Activated CD8-positive, alpha-beta memory T cell treated with anti-CD3 and anti-CD28 coated beads, Interleukin-2, amount 50 U/mL, for 1 hour (primary cell): ENCODE results near the gene NUP210.
"Not testable (repeated sequence)": the region's sequence is repeated elsewhere in the genome, so short reads cannot be mapped to it uniquely, and the experiment has no call there.

Experiments used
- DNase-seq: peaks from one replicate; pipeline ENCODE4 v3.0.0-alpha.2; 2020; ENCODE audit errors: extremely low read depth

Gene NUP210

DNA sequence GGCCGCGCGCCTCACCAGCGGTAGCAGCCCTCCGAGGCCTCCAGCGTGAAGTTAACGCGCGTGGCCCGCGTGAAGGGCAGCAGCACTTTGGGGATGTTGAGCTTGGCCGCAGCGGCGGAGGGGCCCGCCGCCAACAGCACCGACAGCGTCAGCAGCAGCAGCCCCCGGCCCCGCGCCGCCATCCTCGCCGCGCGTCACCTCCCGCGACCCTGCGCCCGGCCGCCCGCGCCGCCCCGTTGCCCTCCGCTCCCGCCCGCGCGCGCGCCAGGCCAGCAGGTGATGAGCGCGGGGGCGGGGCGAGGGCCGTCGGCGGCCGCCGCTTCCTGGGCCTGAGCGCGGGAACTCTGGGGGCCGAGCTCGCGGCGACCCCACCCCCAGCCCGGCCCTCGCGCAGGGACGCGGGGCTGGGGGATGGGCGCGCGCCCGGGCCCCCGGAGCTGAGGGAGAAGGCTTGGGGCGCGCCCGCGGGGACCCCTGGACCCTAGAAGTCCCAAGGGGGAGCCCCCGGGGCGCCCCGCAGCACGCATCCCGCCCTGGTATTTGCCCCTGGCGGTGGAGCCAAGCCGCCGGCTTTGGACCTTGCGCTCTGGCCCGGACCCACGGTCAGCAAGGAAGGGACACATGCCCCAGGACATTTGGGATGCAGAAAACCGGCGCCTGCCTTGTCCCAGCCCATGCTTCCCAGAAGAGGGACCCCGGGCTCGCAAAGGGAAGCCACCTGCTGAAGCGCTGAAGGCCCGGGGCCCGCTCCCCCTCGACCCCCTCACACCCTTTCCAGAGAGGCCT is at the start of gene NUP210:
NUP210 (minus strand) TSS at position 278 of the 786 bp plus-strand sequence; CDS start at position 182, 96 bp downstream.
- DNase-seq, result no peak

DNA sequence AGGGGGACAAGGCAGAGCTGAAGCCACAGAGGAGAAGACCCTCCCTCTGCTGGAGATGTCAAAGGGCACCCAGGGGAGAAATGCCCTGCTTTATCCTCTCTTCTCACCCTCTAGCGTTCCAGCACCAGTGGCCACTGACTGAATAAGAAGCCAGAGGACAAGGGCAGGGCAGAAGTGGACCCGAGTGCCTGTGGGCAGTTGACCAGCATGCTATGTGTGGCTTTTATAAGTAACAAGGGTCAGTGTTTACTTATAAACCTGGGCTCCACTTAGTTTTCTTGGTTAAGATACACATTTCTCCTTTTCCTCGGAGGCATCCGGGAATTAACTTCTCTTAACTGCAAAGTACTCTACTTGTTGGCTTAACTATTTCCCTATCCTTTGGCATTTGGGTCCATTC is 46.7 kb upstream of the NUP210 start:
- no peak for DNase-seq

DNA sequence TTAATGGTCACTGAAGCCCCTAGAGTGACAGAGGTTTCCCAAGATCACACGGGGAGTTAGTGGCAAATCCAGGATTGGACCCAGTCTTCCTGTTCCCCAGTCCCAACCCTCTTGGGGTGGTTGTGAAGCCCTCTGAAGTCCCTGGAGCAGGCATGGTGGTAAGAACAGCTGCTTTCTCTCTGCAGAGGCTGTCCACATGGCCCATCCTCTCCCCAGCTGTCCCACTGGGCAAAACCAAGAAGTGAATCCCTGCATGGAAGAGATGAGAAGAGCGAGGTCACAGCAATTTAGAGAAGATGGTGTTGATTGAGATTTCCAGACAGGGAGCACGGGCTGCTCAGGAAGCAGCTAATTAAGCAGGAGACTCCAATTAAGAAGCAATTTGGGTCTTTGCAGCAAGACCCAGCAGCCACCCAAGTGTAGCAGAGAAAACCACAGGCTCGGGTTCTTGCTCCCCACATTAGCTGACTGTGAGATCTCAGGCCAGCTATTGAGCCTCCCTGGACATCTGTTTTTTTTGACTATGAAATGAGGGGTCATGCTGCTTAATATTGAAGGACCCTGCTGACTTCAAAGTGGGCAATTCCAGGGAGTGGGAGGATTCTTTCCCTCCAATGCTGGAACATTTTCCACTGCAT is 45.2 kb upstream of the NUP210 start:
- no peak for DNase-seq

DNA sequence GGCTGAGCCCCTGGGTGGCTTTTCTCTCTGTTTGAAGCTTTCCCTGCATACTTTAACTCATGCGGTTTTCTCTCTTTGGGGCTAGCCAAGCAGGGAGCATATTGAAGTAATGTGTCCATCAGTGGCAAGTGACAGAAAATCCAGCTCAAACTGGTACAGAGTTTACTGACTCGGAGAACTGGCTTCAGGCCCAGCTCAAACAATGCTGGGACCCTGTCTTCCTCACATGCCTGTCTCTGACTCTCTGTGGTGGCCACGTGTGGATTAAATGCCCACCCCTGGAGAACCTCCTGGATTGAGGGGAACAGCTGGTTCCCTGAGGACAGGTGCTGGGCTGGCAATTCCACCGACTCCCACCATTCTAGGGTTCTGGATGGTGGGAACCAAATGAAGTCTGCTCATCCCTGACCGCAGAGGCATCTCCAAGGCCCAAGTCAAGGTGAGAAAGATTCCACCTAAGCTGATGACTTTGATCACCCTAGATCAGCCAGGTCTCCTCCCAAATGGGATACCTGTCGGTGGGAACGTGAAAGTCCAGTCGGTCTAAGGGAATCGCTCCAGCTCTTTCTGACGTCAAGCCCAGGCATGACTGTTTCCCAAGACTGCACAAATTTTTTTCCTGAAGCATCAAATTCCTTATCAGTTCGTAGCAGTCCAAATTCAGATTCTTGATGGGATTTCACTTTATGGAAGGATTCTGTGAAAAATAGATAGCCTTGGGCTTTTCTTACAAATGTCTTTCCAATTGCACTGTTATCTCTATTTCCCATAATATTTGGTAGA is 43.7 kb upstream of the NUP210 start:
- DNase-seq, result no peak

DNA sequence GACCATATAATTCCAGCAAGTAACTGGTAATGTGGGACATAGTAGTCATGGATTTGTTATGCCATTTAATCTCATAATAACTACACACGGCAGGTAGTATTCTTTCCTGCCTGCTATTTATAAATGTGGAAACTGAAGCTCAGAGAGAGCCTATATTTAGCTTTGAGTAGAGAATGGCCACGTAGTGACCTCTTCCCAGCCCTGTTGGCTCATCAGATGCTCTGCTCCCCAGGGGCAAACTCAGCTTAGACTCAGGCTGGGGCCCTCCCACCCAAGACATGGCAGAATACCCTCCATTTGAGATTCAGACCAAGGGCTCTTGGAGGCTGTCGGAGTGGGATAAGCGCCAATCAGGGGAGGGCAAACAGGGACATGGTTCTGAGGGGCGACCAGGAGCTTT is 42.7 kb upstream of the NUP210 start:
- DNase-seq, result no peak

DNA sequence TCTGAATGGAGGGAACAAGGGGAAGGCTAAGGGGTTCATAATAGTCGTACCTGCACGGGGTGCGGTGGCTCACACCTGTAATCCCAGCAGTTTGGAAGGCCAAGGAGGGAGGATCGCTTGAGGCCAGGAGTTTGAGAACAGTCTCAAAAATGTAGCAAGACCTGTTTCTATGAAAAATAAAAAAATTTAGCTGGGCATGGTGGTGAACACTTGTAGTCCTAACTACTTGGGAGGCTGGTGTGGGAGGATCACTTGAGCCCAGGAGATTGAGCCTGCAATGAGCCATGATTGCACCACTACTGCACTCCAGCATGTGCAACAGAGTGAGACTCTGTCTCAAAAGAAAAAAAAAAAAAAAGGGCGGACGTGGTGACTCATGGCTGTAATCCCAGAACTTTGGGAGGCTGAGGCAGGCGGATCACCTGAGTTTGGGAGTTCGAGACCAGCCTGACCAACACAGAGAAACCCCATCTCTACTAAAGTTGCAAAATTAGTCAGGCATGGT is 42.1 kb upstream of the NUP210 start:
- DNase-seq, result no peak

DNA sequence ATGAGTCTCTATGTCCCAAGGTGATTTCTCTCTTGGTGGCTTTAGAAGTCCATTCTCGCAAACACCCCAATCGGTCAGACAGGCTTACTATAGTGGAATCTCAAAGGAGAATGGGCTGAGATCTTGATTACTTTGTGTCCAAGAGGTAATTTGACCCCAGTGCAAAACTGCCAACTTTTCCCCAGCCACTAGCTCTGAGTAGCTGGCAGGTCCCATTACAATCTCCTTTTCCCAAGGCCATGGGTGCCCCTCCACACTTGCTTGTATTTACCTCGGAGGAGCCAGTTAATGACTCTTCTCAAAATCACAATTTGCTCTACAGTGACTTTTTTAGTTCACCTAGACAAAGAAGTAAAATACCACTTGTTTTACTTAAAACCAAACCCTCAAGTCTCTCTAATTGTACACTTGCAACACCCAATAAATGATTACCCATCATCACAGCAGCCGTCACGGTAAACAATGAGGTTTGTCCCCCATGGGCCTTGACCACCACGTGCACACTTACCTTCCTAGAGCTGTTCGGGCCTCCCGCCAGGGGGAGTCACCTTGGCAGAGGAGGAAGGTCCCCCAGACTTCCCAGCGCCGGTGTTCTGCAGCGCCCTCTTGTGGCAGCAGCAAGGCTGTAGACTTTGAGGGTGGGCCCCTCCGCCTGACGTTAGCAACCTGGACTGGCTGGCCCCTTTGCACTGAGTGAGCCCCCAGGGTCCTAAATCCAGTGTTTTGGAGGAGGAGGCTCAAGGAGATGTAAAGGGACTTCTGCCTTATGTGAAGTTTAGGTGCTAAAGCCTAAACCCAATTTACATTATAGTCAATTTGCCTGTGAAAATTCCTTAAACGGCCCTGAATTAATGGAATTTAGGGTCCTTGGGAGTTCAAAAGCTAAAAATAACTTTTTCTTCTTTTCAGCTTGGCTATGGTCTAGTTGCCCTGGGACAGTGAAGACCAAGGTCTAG is 41.3 kb upstream of the NUP210 start:
- peak; percentile 37 for DNase-seq

DNA sequence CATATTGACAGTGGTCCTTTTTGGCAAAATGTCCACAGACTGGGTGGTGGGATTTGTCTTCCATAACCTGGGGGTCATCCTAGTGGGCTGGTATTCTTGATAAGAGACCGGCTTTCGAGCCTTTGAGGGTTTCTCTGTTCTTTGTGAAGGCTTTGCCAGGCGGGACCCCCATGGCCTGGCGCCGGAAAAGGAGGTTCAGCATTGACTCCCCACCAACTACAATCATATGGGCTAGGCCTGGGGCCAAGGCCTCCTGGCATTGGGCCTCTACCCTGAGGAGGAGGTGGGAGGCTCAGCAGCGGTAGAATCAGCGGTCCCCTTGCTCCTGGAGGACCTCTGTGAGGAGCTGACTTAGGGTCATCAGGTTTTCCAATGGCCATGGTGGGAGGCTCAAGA is 40.2 kb upstream of the NUP210 start:
- no peak for DNase-seq

DNA sequence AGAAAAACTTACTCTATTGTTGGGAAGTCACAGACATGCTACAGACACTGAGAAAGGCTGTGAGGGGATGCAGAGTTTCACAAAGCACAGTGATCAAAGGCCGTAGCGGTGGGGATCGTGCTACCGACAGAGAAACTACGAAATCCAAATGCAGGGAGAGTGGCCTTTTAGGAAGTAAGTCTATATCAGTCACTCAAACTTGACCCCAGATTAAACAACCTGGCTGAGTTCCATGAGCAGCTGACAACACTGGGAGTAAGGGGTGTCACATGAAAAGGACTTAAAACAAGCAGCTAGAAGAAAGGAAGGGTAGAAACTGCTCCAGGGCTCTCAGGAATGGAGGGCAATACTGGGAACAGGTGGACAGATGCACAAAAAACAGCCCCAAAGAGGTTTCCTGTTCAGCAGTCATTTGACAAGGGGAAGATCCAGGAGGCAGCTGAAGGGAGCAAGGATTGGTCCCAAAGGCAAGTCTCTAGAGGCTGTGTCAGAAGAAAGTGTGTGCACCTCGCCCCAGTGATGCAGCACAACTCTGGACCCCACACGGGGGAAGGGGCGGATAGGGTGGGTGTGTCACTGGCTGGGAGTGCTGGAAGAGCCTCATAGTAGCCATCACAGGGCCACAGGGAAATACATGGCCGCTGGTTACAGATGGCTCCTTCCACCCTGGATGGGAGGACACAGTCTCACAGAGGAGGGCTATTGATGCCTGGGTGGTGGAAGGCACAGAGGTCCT is 39.7 kb upstream of the NUP210 start:
- no peak for DNase-seq

DNA sequence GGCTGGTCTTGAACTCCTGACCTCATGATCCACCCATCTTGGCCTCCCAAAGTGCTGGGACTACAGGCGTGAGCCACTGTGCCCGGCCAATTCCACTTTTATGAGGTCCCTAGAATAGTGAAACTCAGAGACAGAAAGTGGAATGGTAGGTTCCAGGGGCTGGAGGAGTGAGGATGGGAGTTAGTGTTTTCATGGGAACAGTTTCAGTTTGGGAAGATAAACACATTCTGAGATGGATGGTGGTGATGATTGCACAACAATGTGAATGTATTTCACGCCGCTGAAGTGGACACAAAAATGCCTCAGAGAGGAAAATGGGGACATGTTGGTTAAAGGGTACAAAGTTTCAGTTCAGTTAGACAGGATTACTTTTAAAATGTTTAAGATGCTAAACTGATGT is 37.5 kb upstream of the NUP210 start:
- DNase-seq, result no peak

DNA sequence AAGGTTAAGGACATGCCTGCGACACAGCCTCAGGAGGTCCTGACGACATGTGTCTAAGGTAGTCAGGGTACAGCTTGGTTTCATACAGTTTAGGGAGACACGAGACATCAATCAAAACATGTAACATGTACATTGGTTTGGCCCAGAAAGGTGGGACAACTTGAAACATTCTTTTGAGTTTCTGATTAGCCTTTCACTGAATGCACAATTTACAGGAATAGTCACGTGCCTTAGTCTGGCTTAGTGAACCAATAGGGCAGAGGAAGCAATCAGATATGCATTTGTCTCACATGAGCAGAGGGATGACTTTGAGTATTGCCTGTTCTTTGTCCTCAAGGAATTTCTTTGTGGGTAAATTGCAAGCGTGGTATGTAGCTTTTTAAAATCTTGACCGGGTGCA is 35.5 kb upstream of the NUP210 start:
- DNase-seq, result no peak

DNA sequence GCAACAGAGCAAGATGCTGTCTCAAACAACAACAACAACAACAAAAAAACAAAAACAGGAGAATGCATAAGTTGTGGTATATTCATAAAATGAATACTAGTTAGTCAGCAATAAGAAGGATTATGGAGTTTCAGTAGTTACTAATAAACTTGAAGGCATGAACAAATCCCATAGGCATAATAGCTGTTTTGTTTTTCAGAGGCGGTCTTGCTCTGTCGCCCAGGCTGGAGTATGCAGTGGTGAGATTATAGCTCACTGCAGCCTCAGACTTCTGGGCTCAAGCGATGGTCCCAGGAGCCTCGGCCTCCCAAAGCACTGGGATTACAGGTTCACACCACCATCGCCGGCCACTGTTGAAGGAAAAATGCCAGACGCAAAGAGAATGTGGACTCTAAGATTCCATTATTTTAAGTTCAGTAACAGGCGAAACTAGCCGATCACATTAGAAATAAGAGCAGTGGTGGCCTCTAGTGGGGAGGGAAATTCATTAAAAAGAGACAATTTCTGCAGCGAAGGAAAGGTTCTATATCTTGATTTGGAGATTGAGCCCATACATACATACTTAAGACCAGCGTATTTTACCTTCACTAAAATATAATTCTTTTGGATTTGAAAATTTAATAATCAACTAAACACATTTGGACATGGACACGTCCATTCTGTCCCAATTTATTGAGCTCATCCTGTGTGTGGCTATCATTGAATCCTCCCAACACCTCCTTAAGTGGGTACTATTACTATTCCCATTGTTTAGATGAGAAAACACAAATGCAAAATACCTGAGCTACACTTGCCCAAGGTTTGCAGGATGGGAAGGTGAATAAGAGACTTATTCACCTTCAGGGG is 32.6 kb upstream of the NUP210 start:
- DNase-seq, result no peak

DNA sequence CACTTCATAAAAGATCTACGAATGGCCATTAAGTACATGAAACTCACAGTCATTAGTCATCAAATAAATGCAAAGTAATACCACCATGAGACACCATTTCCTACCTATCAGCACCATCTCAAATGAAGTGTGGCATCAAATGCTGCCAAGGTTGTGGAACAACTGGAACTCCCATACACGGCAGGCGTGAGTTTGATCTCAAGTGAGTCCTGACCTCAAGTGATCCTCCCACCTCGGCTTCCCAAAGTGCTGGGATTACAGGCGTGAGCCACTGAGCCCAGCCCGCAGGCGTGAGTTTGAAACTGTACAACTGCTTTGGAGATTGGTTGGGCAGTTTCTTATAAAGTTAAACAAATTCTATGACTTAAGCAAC is 31.2 kb upstream of the NUP210 start:
- DNase-seq, result no peak

DNA sequence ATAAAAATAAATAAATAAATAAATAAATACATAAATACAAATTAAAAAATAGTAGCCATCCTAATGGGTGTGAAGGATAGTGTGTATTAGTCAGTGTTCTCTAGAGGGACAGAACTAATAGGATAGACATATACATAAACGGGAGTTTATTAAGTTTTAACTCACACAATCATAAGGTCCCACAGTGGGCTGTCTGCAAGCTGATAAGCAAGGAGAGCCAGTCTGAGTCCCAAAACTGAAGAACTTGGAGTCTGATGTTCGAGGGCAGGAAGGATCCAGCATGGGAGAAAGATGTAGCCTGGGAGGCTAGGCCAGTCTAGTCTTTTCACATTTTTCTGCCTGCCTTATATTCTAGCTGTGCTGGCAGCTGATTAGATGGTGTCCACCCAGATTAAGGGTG is 22.8 kb upstream of the NUP210 start:
- DNase-seq, result not testable (repeated sequence)

DNA sequence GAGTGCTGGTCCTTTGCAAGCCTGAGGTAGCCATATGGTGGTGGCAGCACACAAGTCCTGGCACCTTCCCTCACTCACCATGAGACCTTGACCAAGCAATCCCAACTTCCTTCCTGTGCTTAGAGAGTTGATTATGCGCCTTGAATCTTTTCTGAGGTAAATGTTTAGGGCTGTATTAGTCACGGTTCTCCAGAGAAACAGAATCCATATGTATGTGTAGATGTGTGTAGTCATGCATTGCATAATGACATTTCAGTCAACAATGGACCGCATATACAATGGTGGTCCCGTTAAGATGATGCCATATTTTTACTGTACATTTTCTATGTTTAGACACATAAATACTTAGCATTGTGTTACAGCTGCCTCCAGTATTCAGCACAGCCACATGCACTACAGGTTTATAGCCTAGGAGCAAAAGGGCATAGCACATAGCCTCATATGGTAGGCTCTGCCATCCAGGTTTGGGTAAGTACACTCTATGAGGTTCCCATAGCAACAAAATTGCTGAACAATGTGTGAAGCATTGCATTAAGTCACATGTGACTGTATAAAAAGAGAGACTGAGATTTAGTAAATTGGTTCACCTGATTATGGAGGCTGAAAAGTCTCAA is 20.2 kb upstream of the NUP210 start:
- DNase-seq, result no peak

DNA sequence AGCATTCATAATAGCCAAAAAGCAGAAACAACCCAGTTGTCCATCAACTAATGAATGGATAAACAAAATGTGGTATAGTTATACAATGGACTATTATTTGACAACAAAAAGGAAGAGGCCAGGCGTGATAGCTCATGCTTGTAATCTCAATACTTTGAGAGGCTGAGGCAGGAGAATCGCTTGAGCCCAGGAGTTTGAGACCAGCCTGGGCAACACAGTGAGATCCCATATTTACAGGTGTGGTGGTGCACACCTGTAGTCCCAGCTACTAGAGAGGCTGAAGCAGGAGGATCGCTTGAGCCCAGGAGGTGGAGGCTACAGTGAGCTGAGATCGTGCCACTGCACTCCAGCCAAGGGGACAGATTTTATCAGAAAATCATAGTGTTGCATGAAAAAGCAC is 16.1 kb upstream of the NUP210 start:
- not testable (repeated sequence) for DNase-seq

DNA sequence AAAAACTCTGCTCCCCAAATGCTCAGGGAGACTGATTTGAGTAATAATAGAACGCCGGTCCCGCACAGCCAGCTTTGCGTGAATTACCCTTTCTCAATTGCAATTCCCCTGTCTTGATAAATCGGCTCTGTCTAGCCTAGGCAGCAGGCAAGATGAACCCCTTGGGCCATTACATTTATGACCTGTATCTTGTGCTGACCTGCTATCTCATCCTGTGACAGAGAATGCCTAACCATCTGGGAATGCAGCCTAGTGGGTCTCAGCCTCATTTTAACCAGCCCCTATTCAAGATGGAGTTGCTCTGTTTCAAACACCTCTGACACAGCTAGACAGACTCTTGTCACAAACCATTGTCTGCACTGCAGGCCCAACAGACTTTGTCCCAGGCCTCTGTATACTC is 13.8 kb upstream of the NUP210 start:
- DNase-seq, result no peak

DNA sequence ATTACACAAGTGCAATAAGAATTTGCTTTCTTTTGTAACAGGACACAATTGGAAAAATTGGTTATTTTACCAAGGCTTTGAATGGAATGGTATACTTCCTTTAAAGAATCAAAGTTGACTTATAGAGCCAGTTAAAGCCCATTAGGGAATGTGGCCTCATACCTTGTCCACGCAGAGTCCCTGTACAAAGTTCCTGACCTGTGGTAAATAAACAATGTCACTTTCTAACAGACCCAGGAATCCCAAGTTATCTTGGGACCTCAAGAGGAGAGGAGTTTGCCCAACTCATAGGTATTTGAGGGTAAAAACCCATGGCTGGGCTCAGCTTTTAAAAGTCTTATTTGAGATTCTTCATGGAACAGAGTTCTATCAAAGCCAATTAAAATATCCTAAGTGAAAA is 12.0 kb upstream of the NUP210 start:
- DNase-seq, result no peak

DNA sequence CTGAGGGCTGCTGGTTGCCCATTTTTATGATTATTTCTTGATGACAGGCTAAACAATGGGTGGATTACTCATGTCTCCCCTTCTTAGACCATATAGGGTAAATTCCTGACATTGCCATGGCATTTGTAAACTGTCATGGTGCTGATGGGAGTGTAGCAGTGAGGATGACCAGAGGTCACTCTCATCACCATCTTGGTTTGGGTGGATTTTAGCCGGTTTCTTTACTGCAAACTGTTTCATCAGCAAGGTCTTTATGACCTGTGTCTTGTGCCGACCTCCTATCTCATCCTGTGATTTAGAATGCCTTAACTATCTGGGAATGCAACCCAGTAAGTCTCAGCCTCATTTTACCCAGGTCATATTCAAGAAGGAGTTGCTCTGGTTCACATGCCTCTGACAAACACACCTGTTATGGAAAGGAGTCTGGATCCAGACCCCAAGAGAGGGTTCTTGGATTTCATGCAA is 10.3 kb upstream of the NUP210 start:
- DNase-seq, result not testable (repeated sequence)
